Upper lobe of right lung (tissue), 1 donor: ENCODE data around the gene NDUFA12. TPM values are rescaled to one million over a fixed set of nuclear protein-coding genes. Genes with fewer than 3 reads are reported as not detected.

Source experiments
- ATAC-seq: fragments of 200-7000 bp; cut with Tn5 transposase; one replicate; pipeline ENCODE4 v1.9.1; 2020; ENCODE audit warnings: mild to moderate bottlenecking, moderate library complexity
- DNase-seq: peaks from one replicate; pipeline ENCODE4 v3.0.0-alpha.2; 2020
- H3K27ac ChIP-seq: fragments of 200-600 bp; one replicate; pipeline ENCODE4 v1.8.0; 2022
- H3K27me3 ChIP-seq: fragments of 200-600 bp; one replicate; pipeline ENCODE4 v1.8.0; 2022; ENCODE audit warnings: mild to moderate bottlenecking
- H3K36me3 ChIP-seq: fragments of 200-600 bp; one replicate; pipeline ENCODE4 v1.8.0; 2022
- H3K4me1 ChIP-seq: fragments of 200-600 bp; one replicate; pipeline ENCODE4 v1.8.0; 2022
- H3K4me3 ChIP-seq: fragments of 200-600 bp; one replicate; pipeline ENCODE4 v1.8.0; 2022; ENCODE audit warnings: mild to moderate bottlenecking
- H3K9me3 ChIP-seq: fragments of 200-600 bp; one replicate; pipeline ENCODE4 v1.8.0; 2022
- CTCF ChIP-seq: fragments of 200-600 bp; IDR thresholded peaks from one replicate; pipeline ENCODE4 v1.8.0; 2022; ENCODE audit warnings: antibody characterized with exemption
- intact Hi-C: fragments of 100-400 bp; cut with DNase I; formaldehyde crosslinking; loops from one replicate; pipeline ENCODE4 v1.11.0; 2022
- total RNA-seq: library from RNA; stranded (reverse); fragmentation: NEBNext Ultra II Directional; extraction: Animal tissue kit (Norgen Biotek cat#: 25700); gene quantifications from one replicate; pipeline ENCODE4 v1.2.1, GENCODE V29; 2021
- donor health status: DM: no; HTN: yes; CAD: no; lungs with severe emphysema.

Gene NDUFA12
- total RNA-seq, 1 donor from 2014 or later, result 71.8 TPM

- H3K36me3 ChIP-seq, result no peaks in the 10 kb centered on the region
- H3K4me1 ChIP-seq, result no peaks in the 10 kb centered on the region
- ATAC-seq (no peak), DNase-seq (no peak)
- intact Hi-C loops, result no loop called here
- no peaks in the 10 kb centered on the region for H3K9me3 ChIP-seq
- H3K27me3 ChIP-seq, result no peaks in the 10 kb centered on the region
- no peak overlapping the region for H3K4me3 ChIP-seq
- no peak for TF ChIP-seq CTCF
- H3K27ac ChIP-seq, result no peak overlapping the region
Measured at GRCh38 chr12:94925206-94925605, 78.3 kb downstream of the NDUFA12 start.

GRCh38 chr12:94922561-94922960 is 80.9 kb downstream of the NDUFA12 start:
- Histone ChIP-seq H3K4me3 (no peak overlapping the region), H3K27me3 (no peaks in the 10 kb centered on the region), H3K9me3 (no peaks in the 10 kb centered on the region), H3K36me3 (no peaks in the 10 kb centered on the region), H3K27ac (no peak overlapping the region), H3K4me1 (no peaks in the 10 kb centered on the region)
- TF ChIP-seq CTCF, result no peak
- DNase-seq (no peak), ATAC-seq (no peak)
- intact Hi-C loops, result no loop called here

Other genes with a start within 250 kb of the NDUFA12 start
- 37.0 TPM for gene NR2C1, start 69.9 kb upstream of the NDUFA12 start, total RNA-seq
- gene FGD6, start 213.8 kb upstream of the NDUFA12 start, total RNA-seq, result 28.8 TPM
- 69.9 TPM for gene VEZT, start 214.1 kb upstream of the NDUFA12 start, total RNA-seq